Fibroblast of villous mesenchyme (primary cell): ENCODE results near the gene ZNF559. TPM values are rescaled to one million over a fixed set of nuclear protein-coding genes. Genes with fewer than 3 reads are reported as not detected.

Source experiments
- DNase-seq: peaks from one replicate; pipeline ENCODE4 v3.0.0-alpha.2; 2010; ENCODE audit warnings: low read depth
- H3K4me3 ChIP-seq: 2 replicates; pipeline ENCODE4 v1.5.1; 2011; ENCODE audit warnings: low read depth, mild to moderate bottlenecking, low read length
- total RNA-seq: library from RNA; depleted of rRNA; stranded (reverse); fragments of >200 nt; gene quantifications from 2 replicates; pipeline ENCODE4 v1.2.3, GENCODE V29; 2012
- TF ChIP-seq, protein P1 (sequence below): IDR thresholded peaks from 2 replicates; pipeline ENCODE4 v1.5.1; 2012; ENCODE audit warnings: low read depth, mild to moderate bottlenecking, low read length; ENCODE audit not compliant: insufficient read depth

Gene ZNF559
- total RNA-seq, 1 donor, result 16.0 TPM

DNA sequence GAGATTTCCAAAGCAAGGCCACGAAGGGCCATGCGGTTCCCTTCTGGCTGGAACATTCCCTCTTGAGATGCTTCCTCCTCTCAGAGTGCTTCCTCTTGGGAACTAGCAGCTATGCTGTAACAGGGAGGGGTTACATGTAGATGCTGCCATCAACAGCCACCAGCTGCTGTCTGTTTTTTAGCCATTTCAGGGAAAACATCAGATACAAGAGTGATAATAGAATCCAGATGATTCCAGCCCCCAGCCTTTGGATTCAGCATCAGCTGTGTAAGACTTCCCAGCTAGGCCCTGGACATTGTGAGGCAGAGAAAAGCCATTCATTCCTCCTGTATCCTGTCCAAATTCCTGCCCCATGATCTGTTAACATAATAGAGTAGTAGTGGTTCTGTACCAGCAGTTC lies 30.7 kb downstream of the ZNF559 start:
- TF ChIP-seq, protein P1, sequence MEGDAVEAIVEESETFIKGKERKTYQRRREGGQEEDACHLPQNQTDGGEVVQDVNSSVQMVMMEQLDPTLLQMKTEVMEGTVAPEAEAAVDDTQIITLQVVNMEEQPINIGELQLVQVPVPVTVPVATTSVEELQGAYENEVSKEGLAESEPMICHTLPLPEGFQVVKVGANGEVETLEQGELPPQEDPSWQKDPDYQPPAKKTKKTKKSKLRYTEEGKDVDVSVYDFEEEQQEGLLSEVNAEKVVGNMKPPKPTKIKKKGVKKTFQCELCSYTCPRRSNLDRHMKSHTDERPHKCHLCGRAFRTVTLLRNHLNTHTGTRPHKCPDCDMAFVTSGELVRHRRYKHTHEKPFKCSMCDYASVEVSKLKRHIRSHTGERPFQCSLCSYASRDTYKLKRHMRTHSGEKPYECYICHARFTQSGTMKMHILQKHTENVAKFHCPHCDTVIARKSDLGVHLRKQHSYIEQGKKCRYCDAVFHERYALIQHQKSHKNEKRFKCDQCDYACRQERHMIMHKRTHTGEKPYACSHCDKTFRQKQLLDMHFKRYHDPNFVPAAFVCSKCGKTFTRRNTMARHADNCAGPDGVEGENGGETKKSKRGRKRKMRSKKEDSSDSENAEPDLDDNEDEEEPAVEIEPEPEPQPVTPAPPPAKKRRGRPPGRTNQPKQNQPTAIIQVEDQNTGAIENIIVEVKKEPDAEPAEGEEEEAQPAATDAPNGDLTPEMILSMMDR, result no peak
- no peak for DNase-seq
- no peak overlapping the region for H3K4me3 ChIP-seq

GRCh38 chr19:9362905-9363304 lies 38.9 kb downstream of the ZNF559 start, which contains the start of gene ZNF177:
TSS of gene ZNF177 (plus strand) at chr19:9363013. CDS start at chr19:9378312, 15,299 bp downstream.
- peak within 1 kb of the TSS; percentile 58 for H3K4me3 ChIP-seq
- DNase-seq, result no peak
- TF ChIP-seq, protein P1, result no peak

DNA sequence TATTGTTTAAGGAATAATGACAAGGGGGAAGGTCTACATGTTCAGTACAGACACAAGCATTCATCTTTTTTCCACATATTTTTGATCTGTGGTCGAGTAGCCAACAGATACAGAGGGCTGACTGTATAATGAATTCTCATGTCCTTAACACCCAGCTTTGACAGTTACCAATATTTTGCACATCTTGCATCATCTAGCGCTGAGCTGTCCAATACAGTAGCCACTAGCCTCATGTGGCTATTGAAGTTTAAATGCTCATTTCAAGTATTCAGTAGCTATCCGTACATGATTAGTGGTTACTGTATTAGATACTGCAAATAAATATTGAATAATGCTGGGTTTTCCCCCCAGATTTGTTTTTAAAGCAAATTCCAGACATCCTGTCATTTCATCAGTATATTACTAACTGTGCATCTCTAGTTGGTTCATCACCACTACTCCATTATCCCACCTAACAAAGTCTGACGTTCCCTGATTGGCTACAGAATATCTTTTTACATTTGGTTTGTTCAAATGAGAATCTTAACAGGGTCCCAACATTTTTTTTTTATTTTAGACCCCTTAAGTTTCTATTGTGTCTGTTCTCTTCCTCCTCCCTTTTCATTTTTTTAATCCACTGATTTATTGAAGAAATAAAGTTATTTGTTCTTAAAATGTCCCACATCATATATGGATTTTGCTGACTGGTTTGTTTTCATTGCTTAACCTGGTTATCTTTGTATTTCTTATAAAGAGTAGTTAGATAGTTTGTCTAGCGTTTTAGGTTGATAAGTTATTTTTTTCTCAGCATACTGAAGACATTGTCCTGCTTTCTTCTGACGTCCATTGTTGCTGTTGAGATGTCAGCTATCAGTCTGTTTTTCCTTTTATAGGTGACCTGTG lies 47.0 kb downstream of the ZNF559 start:
- no peak for DNase-seq
- no peak overlapping the region for H3K4me3 ChIP-seq
- TF ChIP-seq, protein P1, result no peak

GRCh38 chr19:9381361-9381785 lies 57.4 kb downstream of the ZNF559 start:
- H3K4me3 ChIP-seq, result no peak overlapping the region
- no peak for DNase-seq
- TF ChIP-seq, protein P1, result no peak

Other genes with a start within 250 kb of the ZNF559 start
- not detected in 2 replicates for gene OR1M1, start 237.1 kb upstream of the ZNF559 start, total RNA-seq
- gene OR7G2, start 216.7 kb upstream of the ZNF559 start, total RNA-seq, result not detected in 2 replicates
- gene OR7G1, start 208.4 kb upstream of the ZNF559 start, total RNA-seq, result not detected in 2 replicates
- not detected in 2 replicates for gene OR7G3, start 197.2 kb upstream of the ZNF559 start, total RNA-seq
- gene ZNF317, start 183.8 kb upstream of the ZNF559 start, total RNA-seq, result 17.7 and 18.0 TPM in 2 replicates
- gene OR7D2, start 145.2 kb upstream of the ZNF559 start, total RNA-seq, result 0.43 TPM in 1 of 2 replicates, not detected in the other
- not detected in 2 replicates for gene OR7D4, start 104.6 kb upstream of the ZNF559 start, total RNA-seq
- not detected in 2 replicates for gene OR7E24, start 73.2 kb upstream of the ZNF559 start, total RNA-seq
- gene ZNF699, start 14.3 kb upstream of the ZNF559 start, total RNA-seq, result 11.7 and 14.8 TPM in 2 replicates
- 0.64 and 1.7 TPM in 2 replicates for gene ZNF177, start 38.8 kb downstream of the ZNF559 start, total RNA-seq
- 6.4 and 7.3 TPM in 2 replicates for gene ZNF266, start 111.4 kb downstream of the ZNF559 start, total RNA-seq
- 0.86 and 0.97 TPM in 2 replicates for gene ZNF560, start 174.4 kb downstream of the ZNF559 start, total RNA-seq
- gene ZNF426, start 214.5 kb downstream of the ZNF559 start, total RNA-seq, result 19.6 and 24.2 TPM in 2 replicates